ENCODE results near the gene TNRC18.

- TF ChIP-seq CTCF (IDR thresholded peaks at IDR 0.05), result no peak
- TF ChIP-seq EZH2 (IDR thresholded peaks at IDR 0.05; ENCODE audit: borderline replicate concordance, insufficient read depth, low read depth, low read length, poor library complexity, severe bottlenecking), result no peak
These were observed 983 bp downstream of the TNRC18 start for GRCh38 chr7:5422396-5423305.

Data from B cell (primary cell).